Measurements from ENCODE around the gene L1CAM.

Gene L1CAM

DNA sequence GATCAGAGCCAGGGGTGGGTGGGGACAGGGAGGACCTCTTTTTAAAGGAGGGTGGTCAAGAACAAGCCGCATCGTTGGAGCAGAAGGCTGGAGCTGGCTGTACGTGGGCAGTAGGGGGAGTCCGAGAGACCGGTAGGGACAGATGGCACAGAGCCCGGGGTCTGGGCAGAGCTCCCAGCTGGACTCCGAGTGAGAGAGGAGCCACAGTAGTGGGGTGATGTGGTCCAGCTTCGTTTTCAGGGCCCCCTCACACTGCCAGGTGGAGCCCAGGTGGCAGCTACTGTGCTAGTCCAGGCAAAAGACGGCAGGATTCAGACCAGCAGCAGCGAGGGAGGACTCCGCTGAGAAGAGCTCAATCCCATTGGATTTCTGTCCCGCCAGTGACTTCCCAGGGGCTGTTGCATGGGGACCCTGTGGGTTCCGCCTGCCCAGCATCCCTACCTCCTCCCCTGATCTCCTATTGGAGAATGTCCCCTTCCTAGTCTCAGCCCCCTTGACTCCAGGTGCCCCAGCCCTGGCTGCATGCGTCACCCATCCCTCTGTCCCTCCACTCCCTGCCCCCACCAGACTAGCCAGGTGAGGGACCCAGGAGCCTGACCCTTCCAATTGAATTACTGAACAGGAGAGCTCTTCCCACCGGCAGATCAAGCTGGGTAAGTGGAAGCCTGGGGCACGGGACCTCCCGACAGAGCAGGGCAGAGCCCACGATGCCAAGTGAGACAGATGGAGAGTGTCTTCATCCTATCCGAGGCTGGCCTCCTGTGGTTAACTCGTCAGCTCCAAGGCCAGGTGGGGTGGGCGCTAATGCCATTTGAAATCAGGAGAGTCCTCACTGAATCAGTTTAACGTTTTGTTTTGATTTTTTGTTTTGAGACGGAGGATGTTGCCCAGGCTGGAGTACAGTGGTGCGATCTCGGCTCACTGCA, 37.2 kb upstream of the L1CAM start:
- no peak for DNase-seq (ENCODE audit: low read depth in 3 of 3)

DNA sequence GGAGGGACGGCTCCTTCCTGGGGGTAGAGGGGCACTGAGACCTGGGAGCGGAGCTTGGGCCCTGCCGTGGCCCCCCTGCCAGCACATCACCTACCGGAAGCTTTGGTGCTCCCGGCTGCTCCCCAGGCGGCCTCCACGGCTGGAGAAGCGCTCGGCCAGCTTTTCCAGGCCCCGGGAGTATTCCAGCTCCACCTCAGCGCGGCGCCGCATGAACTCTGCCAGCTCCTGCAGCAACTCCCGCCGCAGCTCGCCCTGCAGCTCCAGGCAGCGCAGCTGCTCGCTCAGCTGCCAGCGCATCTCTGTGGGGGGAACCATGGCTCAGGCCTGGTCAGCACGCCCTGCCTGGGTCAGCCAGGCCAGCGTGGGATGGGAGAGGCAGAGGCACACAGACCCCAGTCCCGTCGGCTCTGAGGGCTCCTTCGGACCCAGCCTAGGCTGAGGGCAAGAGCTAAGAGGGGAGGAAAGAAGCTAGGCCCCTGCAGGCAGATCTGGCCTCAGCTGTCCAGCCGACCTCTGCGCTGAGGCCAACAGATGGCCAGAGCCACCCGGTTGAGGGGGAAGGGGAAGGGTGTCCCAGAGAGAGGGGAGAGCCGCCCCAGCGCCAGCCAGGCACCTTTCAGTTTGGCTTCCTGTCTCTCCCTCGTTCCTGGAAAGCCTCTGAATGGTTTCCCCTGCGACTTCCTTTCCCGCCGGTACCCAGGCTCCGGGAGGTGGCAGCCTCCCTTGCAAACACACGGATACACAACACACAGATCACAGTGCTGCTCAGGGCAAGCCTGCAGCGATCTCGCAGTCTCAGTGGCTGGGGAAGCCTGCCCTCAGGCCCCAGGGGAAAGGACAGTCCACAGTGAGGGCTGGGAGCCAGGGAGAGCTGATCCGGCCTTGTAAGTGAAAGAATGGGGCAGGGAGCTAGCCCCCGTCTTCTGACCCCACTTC, 35.8 kb upstream of the L1CAM start:
- no peak for DNase-seq (ENCODE audit: low read depth in 3 of 3)

DNA sequence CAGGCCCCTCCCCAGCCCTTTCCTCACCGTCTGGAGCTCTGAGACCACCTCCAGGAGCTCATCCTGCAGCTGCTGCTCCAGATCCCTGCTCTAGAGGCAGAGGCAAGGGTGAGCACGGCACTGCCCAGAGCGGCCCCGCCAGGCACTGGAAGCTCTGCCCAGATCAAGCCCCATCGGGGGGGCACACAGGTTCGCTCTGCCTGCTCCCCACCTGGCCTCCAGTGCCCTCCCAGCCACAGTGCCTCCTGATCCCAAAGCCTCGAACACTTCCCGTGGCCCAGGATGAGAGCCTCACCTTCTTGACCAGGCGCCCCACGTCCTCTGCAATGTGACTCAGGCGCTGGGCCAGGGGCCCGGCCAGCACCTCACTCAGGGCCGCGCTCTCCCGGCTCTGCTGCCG, 35.1 kb upstream of the L1CAM start:
- DNase-seq (ENCODE audit: low read depth in 3 of 3) = no peak

DNA sequence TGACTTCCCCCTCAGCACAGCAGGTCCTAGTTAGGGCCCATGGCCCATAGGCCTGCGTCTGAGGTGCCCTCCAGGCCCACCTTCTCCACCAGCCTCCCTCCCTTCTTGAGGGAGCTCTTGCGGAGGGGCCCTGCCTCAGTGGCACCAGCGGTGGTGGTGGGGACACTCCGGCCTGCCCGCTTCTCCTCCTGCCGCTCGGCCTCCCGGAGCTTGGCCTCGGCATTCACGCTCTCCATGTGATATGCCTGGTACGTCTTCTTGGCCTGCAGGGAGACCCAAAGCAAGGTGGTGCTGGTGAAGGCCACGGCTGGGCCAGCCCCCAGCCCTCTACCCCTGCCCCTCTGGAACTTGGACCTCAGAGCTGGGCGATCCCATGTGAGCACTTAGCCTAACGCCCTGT, 34.6 kb upstream of the L1CAM start:
- no peak for DNase-seq (ENCODE audit: low read depth in 3 of 3)

DNA sequence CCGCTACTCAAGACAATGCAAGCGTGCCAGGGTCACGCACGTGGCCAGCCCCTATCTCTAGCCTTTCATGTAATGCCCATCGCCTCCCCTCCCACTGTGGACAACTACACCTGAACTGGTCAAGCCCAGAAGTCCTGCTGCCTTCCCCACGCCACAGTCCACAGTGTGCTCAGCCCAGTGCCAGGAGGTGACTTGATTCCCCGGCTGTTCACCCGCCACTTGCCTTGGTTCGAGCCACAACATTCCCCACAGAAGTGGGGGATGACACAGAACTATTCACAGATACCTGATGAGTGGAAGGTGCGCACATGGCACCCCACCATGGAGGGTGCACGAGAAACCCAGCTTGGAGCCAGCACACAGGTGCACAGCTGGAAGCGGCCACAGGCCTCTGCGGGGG, 33.3 kb upstream of the L1CAM start:
- no peak for DNase-seq (ENCODE audit: low read depth in 3 of 3)

DNA sequence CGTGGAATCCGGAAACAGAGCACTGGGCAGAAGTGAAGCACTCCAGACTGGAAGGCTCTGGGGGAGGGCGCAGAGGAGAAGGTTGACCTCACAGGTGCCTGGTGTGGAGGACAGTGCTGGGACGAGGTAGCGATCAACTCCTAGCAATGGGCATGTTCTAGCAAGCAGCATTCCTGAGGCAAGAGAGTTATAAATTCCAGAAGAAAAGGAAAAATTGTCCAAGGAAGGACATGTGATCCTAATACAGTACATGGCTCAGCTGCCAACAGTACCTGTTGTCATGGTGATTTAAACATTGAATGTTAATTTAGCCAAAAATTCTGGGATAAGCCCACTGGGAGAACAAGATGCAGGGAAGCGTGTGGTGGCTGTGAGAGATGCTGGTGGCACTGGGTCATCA, 31.9 kb upstream of the L1CAM start:
- DNase-seq (ENCODE audit: low read depth in 3 of 3) = no peak

DNA sequence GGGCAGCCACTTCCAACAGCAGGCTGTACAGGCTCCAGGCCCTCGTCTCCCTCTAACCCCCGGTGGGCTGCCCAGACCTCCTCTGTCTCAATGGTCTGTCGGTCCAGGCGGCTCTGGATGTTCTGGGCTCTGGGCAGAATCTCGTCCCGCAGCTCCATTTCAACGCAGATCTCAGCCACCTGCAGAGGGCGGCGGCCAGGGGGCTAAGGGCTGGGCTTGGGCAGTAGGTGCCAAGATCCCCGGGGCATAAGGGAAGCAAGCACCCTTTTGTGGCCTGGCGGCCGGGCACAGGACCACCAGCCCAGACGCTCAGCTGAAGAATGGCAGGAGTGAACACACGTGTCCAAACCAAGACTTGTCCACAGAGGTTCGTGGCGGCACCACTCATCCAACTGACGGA, 27.7 kb upstream of the L1CAM start:
- no peak for DNase-seq (ENCODE audit: low read depth in 3 of 3)

DNA sequence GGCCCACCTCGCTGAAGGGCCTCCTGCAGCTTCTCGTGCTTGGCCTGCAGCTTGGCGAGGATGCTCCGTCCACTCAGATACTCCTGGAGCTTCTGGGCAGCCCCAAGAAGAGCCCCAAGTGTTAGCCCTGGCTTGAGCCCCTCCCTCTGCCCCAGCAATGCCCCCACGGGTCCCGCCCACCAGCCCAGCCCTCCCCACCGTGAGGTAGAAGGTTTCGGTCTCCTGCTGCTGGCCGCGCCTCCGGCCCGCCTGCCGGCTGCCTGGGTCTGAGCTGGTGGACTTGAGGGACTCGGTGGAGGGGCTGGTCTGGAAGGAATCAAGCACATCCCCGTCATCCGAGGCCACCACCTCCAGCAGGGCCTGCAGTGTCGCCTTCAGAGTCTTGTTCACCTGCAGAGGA, 27.2 kb upstream of the L1CAM start:
- DNase-seq (ENCODE audit: low read depth in 3 of 3) = no peak

DNA sequence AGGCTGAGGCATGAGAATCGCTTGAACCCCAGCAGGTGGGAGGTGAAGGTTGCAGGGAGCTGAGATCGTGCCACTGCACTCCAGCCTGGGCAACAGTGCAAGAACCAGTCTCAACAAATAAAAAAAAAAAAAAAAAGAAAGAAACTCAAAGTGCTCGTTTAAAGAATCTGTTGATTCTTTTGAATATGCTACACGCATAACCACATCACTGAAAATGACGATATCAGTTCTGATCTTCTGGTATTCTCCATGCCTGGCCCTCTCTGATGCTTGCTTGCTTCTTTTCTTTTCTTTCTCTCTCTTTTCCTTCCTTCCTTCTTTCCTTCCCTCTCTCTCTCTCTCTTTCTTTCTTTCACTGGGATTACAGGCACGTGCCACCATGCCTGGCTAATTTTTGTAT, 25.8 kb upstream of the L1CAM start:
- no peak for DNase-seq (ENCODE audit: low read depth in 3 of 3)

DNA sequence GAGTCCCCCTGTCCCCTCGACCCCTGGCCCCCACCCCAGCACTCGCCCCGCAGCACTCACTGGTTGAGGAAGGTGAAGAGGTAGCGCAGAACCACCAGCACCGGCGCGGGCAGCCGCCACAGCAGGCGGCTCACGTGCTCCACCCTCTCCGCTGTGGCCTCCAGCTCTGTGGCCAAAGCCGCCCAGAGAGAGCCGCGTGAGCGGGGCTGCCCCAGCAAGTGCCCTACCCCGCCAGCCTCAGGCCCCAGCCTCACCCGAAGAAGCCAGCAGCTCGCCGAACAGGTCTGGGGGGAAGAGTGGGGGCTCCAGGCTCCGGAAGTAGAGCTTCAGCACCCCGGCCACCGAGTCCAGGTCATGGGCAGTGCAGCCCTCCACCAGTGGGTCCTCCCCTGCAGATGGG, 24.5 kb upstream of the L1CAM start:
- DNase-seq (ENCODE audit: low read depth in 3 of 3) = no peak

DNA sequence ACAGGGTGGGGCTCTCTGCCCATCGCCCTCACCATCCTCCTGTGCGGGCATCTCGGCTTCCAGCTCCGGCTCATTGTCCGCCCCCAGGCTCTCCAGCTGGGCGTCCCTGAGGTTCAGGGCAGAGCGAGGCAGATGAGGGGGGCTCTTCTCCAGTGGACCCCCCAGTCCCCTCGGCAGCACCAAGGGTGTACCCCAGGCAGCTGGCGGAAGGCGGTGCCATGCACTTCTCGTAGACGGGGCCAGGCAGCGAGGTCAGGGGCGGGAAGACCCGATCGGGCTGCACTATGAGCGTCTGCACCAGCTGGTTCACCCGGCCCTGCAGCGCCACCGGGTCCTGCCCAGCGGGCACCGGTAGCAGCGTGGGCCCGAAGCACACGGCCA, 24.0 kb upstream of the L1CAM start:
- DNase-seq (ENCODE audit: low read depth in 3 of 3) = no peak

DNA sequence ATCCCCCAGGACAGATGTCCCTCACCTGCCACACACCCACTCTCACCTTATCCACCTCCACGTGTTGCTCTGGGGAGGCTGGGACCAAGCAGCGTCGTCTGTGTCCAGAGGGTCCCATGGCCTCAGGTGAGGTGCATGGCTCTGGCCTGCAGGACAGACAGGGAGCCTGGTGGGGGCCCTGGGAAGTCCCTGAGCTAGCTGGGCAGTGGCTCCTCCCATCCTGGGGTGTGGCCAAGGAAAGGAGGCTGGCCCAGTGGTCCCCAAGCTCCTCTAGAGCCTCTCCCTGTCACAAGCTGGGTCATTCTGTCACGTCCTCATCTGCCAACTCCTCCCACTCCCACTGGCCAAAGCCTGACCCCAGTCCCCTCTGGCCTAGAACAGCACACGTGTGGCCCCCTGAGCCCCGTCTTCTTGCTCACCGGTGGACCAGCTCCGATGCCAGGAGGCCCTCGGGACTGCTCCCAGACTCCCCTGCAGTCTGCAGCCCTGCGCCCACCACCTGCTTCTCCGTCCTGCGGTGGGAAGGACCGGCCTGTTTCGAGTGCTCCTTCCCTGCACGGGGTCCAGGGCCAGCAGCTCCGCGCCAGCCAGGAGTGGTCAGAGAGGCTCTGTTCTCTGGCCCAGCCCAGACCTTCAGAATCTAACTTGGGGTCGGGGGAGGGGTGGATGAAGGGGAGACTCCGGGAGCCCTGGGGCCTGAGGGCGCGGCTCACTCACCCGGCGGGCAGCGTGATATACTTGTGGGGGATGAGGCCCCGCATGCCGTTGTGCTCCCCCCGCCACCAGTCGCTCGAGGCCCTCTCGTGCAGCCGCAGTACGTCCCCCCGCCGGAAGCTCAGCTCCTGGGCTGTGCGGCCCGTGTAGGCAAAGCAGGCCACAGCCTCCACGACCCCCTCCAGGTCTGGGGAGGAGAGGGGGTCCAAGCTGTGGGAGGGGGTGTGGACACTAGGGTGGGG, 23.3 kb upstream of the L1CAM start:
- DNase-seq (ENCODE audit: low read depth in 3 of 3) = no peak

DNA sequence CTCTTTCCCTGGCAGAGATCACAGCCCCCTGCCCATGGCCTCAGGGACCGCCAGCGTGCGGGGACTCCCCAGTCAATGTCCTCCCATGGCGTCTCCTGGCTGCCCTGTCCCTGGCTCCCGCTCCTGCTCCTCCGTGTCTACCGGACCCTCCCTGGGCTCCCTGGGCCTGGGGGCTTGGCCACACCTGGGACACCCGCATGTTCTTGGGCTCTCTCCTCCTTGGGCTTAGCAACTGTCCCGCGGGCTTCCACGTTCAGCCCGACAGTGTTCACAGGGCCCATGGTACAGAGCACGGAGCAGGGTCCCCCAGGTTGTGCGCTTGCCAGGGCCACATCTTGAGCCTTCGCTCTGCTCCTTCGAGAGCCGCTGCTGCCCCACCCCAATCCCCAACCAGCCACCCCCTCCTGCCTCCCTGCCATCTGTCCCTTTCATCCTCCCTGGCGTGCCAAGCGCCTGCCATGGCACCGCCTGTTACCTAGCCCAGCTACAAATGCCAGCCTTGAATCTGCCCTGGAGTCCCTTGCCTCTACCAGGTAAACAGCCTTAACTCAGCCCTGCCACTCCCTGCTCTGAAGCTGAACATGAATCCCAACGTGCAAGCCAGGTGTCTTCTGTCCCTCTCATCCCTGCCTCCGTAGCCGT, 22.4 kb upstream of the L1CAM start:
- DNase-seq (ENCODE audit: low read depth in 3 of 3) = no peak

DNA sequence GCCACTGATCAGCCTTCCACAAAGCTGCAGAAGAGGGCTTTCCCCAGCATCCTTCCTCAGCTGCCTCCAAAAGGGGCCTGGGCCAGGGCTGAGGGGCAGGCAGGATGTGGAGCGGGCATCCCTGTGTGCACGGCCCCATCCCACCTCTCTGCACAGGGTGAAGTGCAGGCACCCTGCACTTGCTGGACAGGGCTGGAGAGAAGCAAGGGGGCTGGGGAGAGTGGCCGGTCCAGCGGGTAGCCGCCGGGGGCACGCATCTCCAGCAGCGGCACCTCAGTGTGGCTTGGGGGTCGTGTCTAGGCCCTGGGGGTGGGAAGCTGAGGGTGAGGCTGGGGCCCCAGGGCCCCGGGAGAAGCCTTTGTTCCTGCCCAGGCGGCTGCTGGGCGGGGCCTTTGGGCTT, 21.5 kb upstream of the L1CAM start:
- no peak for DNase-seq (ENCODE audit: low read depth in 3 of 3)

DNA sequence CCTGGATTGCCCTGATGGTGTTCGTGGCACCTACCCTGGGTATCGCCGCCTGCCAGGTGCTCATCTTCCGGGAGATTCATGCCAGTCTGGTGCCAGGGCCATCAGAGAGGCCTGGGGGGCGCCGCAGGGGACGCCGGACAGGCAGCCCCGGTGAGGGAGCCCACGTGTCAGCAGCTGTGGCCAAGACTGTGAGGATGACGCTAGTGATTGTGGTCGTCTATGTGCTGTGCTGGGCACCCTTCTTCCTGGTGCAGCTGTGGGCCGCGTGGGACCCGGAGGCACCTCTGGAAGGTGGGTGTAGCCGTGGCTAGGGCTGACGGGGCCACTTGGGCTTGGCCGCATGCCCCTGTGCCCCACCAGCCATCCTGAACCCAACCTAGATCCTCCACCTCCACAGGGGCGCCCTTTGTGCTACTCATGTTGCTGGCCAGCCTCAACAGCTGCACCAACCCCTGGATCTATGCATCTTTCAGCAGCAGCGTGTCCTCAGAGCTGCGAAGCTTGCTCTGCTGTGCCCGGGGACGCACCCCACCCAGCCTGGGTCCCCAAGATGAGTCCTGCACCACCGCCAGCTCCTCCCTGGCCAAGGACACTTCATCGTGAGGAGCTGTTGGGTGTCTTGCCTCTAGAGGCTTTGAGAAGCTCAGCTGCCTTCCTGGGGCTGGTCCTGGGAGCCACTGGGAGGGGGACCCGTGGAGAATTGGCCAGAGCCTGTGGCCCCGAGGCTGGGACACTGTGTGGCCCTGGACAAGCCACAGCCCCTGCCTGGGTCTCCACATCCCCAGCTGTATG, 20.3 kb upstream of the L1CAM start:
- no peak for DNase-seq (ENCODE audit: low read depth in 3 of 3)

DNA sequence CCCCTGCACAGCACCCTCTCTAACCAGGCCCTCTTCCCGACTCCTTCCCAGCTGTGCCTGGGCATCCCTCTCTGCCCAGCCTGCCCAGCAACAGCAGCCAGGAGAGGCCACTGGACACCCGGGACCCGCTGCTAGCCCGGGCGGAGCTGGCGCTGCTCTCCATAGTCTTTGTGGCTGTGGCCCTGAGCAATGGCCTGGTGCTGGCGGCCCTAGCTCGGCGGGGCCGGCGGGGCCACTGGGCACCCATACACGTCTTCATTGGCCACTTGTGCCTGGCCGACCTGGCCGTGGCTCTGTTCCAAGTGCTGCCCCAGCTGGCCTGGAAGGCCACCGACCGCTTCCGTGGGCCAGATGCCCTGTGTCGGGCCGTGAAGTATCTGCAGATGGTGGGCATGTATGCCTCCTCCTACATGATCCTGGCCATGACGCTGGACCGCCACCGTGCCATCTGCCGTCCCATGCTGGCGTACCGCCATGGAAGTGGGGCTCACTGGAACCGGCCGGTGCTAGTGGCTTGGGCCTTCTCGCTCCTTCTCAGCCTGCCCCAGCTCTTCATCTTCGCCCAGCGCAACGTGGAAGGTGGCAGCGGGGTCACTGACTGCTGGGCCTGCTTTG, 19.6 kb upstream of the L1CAM start:
- no peak for DNase-seq (ENCODE audit: low read depth in 3 of 3)

DNA sequence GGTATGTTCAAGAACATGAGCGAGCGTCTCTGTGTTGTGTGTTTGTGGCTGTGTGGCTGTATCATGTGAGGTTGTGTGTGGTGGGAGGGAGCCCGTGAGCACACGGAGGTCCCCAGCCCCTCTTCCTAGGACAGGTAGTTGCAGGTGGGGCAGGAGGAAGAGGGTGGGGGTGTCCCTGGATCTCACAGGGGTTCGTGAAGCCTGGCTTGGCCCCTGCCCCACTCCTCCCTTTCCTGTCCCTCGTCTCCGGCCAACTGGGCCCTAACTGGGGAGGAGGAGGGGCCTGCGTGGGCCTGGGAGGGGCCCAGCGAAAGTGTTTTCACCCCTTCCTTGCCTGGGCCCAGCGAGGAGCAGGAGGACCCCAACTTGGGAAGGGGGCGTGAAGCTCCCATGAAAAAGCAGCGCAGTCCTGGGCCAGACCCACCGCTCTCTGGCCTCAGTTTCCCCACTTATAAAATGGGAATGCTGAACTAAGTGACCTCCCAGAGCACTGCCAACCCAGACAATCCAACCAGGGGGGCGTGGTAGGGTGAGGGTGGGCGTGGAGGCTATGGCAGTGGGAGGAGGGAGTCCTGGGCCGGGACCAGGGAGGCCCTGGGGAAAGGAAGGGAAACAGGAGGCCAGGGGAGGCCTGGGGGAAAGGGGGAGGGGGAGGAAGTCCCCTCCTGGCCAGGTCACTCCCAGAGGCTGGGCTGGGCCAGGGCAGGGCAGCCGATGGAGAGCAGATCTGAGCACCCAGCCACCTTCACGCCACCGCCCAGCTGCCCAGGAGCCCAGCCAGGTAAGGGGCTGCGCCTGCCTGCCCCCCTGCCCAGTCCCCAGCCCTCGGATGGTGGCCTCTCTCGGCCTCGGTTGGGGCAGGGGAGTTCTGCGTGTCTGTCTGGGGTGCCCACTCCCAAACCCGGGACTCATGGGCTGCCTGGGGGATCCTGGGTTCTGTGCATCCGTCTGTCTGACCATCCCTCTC, 18.3 kb upstream of the L1CAM start, which contains the start of gene AVPR2:
Gene AVPR2, plus strand, starts transcription at position 683 of the 967 bp plus-strand sequence. CDS start 473 bp downstream, outside the sequence.
- DNase-seq (ENCODE audit: low read depth in 3 of 3) = no peak

DNA sequence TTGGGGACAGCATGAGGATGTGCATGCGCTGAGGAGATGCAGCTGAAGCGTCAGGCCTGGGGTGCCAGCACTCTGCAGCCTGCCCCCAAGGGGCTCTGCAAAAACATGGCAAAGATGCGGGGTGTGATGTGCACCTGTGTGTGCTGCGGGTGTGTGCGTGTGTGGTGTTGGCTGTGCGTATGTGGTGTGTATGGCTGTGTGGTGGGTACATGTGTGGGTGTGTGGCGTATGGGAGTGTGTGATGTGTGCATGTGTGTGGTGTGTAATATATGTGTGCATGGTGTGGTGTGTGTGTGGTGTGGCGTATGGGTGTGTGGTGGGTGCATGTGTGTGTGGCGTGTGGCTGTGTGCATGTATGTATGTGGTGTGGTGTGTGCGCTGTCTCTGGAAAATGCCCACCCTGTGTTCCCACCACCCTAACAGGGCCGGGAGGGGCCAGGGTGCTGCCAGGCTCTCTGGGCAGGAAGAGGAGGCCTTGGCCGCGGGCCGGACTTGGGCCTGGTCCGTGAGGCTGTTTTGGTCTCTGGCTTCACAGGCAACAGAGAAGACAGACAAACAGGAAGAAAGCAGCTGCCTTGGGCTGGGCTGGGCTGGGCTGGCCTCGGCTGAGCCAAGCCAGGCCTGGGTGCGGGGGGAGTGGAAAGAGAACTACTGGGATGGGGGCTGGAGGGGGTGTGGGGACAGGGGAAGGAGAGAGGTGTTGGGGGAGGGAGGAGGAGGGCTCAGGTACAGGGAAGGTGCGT, 17.4 kb upstream of the L1CAM start:
- DNase-seq (ENCODE audit: low read depth in 3 of 3) = no peak

Measured in stimulated activated CD4-positive, alpha-beta T cell treated with anti-CD3 and anti-CD28 coated beads, TNF-alpha, amount 100 ng/mL, for 4 hours (primary cell).